ENCODE measurements around the gene TRRAP.

Gene TRRAP

DNA sequence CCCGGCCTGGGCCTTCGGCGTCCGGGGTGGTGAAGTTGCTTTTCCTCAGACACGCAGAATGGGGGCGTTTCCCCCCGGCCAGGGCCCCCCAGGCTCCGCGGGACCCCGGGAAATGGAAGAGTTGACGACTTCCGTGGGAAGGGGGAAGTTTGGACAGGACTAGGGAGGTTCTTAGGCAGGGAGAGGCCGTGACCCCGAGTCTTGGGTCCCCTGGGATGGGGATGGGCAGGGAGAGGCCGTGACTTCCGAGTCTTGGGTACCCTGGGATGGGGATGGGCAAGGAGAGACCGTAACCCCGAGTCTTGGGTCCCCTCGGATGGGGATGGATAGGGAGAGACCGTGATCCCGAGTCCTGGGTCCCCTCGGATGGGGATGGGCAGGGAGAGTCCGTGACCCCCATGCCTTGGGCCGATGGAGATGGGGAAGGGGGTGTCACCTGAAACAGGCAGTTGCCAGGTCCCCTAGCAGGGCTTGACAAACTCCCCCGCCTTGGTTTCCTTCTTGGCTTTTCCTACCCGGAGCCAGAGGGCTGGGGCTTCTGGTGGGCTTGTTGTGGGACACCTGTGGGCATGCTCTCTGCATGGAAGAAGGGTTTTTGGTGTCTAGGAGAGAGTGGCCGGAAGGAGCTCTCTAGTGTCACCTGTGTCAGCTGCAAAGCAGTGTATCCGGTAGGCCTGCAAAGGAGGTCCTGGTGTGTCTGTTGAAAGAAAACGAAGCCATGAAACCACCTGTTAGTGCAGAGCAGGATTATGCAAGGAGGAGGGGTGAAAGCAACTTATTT lies 1.1 kb downstream of the TRRAP start:
- TF ChIP-seq, protein P1, sequence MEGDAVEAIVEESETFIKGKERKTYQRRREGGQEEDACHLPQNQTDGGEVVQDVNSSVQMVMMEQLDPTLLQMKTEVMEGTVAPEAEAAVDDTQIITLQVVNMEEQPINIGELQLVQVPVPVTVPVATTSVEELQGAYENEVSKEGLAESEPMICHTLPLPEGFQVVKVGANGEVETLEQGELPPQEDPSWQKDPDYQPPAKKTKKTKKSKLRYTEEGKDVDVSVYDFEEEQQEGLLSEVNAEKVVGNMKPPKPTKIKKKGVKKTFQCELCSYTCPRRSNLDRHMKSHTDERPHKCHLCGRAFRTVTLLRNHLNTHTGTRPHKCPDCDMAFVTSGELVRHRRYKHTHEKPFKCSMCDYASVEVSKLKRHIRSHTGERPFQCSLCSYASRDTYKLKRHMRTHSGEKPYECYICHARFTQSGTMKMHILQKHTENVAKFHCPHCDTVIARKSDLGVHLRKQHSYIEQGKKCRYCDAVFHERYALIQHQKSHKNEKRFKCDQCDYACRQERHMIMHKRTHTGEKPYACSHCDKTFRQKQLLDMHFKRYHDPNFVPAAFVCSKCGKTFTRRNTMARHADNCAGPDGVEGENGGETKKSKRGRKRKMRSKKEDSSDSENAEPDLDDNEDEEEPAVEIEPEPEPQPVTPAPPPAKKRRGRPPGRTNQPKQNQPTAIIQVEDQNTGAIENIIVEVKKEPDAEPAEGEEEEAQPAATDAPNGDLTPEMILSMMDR (conservative IDR thresholded peaks at IDR 0.05; ENCODE audit: low read depth, low read length) = peak; percentile 23
- peak overlapping the region; percentile 93 for H3K4me3 ChIP-seq (ENCODE audit: low read depth, low read length)
- peak; percentile 42 for DNase-seq (ENCODE audit: low read depth)

DNA sequence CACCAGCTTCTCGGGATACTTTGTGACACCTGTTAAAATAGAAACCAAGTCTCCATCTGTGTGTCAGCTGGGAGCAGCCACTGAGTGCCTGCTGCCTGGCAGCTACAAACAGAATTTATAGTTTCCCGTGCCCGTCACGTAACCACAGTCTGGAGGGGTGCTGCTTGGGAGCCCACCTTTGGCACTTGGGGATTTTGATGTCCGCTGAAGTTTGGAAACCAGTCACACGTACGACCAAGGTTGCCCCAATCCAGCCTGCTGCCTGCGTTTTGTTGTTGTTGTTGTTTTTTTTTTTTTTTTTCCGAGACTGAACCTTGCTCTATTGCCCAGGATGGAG lies 1.6 kb downstream of the TRRAP start:
- TF ChIP-seq, protein P1 (conservative IDR thresholded peaks at IDR 0.05; ENCODE audit: low read depth, low read length) = no peak
- DNase-seq (ENCODE audit: low read depth) = no peak
- peak overlapping the region; percentile 93 for H3K4me3 ChIP-seq (ENCODE audit: low read depth, low read length)

DNA sequence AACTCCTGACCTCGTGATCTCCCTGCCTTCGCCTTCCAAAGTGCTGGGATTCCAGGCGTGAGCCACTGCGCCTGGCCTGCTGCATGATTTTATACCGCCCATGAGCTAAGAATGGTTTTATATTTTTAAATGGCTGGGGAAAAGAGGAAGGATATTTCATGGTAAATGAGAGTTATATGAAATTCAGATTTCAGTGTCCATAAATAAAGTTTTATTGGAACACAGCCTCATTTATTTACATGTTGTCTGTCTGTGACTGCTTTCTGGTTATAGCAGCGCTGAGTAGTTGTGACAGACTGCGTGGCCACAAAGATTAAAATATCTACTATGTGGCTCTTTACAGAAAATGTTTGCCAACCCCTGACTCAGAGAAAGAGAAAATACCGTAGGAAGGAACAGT lies 2.2 kb downstream of the TRRAP start:
- H3K4me3 ChIP-seq (ENCODE audit: low read depth, low read length) = no peak overlapping the region
- TF ChIP-seq, protein P1 (conservative IDR thresholded peaks at IDR 0.05; ENCODE audit: low read depth, low read length) = no peak
- DNase-seq (ENCODE audit: low read depth) = no peak

DNA sequence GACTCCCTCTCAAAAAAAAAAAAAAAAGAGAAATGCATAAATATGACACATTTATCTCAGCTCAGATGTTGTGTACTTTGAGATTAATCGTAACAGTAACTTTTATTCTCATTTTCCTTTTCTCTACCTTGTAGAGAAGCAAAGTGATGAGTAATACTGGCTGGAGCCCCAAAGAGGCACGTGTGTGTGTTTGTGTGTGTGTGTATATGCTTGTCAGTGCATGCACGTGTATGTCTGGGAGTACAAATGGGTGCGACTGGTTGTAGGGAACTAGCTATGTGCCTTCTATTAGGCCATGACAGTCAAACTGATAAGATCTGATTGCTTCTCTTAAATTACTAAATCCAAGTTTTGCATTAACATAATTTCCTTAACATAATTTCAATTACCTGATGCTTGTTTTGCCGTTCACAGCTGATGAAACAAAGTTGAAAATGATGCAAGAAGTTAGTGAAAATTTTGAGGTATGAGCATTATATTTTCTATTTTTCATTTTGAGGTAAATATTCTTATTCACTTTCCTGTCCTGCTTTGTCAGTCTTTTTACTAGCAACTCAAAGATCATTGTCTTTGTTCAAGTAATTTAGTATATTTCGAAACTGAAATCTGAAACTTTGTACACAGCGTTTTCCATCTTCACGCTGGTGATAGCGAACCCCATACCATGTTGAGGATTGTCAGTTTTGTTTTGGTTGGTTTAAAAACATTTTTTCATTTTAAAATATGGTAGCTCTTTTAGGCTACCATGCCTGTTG lies 3.4 kb downstream of the TRRAP start:
- TF ChIP-seq, protein P1 (conservative IDR thresholded peaks at IDR 0.05; ENCODE audit: low read depth, low read length) = no peak
- no peak overlapping the region for H3K4me3 ChIP-seq (ENCODE audit: low read depth, low read length)
- no peak for DNase-seq (ENCODE audit: low read depth)

DNA sequence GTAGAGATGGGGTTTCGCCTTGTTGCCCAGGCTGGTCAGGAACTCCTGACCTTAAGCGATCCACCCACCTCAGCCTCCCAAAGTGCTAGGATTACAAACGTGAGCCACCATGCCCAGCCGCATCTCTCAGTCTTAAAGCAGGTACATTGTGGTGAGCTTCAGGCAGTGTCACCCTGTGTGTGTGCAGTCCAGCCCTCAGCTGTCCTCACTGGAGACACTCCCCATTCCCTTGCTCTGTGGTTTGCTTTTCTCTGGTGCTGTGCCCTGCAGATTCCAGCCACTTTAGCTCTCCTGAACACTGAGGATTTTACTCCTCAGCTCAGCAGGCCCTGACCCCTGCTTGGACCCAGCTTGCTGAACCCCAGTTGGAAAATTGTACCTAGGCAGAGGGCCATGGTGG lies 6.1 kb downstream of the TRRAP start:
- no peak overlapping the region for H3K4me3 ChIP-seq (ENCODE audit: low read depth, low read length)
- DNase-seq (ENCODE audit: low read depth) = no peak
- TF ChIP-seq, protein P1 (conservative IDR thresholded peaks at IDR 0.05; ENCODE audit: low read depth, low read length) = no peak

DNA sequence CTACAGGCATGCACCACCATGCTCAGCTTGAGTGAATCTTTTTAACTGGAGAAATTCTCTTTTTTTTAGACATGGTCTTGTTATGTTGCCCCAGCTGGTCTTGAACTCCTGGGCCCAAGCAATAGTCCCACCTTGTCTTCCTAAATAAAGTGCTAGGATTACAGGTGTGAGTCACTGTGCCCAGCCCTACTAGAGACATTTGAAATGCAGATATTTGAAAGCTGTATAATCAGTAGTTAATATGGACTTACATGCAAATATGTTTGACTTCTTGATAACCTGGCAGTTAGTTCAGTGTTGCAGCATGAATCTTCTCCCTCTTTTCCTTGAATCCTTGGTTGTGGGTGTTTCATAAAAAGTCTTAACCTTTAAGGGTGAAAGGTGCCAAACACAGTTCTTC lies 8.7 kb downstream of the TRRAP start:
- DNase-seq (ENCODE audit: low read depth) = no peak
- no peak overlapping the region for H3K4me3 ChIP-seq (ENCODE audit: low read depth, low read length)
- TF ChIP-seq, protein P1 (conservative IDR thresholded peaks at IDR 0.05; ENCODE audit: low read depth, low read length) = no peak

Measured in choroid plexus epithelial cell (primary cell).